Mesothelial cell of epicardium (in vitro differentiated cells): ENCODE measurements around the gene GABRP. TPM values are rescaled to one million over a fixed set of nuclear protein-coding genes. Genes with fewer than 3 reads are reported as not detected.

Experiments used
- DNase-seq, 2 experiments: peaks; one replicate each; pipeline ENCODE4 v3.0.0; 2021; ENCODE audit warnings: low spot score in 2 of 2; ENCODE audit not compliant: unreplicated experiment in 2 of 2
- H3K27ac Mint-ChIP-seq: 2 replicates; pipeline ENCODE4 v1.8.0; 2021; ENCODE audit warnings: mixed read lengths
- H3K27me3 Mint-ChIP-seq: 2 replicates; pipeline ENCODE4 v1.8.0; 2021; ENCODE audit warnings: low read depth, mixed read lengths
- H3K36me3 Mint-ChIP-seq: 2 replicates; pipeline ENCODE4 v1.8.0; 2021; ENCODE audit warnings: mixed read lengths
- H3K4me1 Mint-ChIP-seq: 2 replicates; pipeline ENCODE4 v1.8.0; 2021; ENCODE audit warnings: mixed read lengths
- H3K4me3 Mint-ChIP-seq: 2 replicates; pipeline ENCODE4 v1.8.0; 2021; ENCODE audit warnings: mild to moderate bottlenecking, moderate library complexity, mixed read lengths
- H3K9me3 Mint-ChIP-seq: 2 replicates; pipeline ENCODE4 v1.8.0; 2021; ENCODE audit warnings: mixed read lengths
- total RNA-seq: library from RNA; stranded (reverse); gene quantifications from 3 replicates; pipeline ENCODE4 v1.2.1, GENCODE V29; 2021
- TF ChIP-seq, protein P1 (sequence below): fragments of 200-600 bp; sonication (generic); IDR thresholded peaks from one replicate; pipeline ENCODE4 v1.5.0; 2021; ENCODE audit warnings: antibody characterized with exemption; ENCODE audit not compliant: unreplicated experiment

GABRP gene
- total RNA-seq, 1 donor from 2014 or later, result 301 TPM

DNA sequence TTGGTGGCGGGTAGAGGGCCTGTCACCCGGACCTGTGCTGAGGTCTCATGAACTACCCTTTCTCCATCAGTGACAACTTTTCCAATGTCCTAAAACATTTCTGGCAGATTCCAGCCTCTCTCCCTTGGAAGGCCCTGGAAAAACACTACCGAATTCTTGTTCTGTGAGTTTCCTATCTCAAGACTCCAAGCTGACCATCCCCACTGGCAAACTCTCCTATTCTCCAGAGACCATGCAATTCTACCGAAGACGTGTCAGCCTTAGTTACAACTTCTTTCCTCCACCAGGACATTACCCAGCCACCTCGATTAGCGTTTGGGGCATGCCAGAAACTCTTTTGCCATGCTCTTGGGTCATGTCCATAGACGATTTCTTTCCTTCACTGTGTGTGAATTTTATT, 26.8 kb upstream of the GABRP start:
- Mint-ChIP-seq H3K4me3 (no peak overlapping the region), H3K27ac (peak overlapping the region; percentile 65), H3K36me3 (no peaks in the 10 kb centered on the region), H3K4me1 (peaks cover 63% of the 10 kb centered on the region), H3K9me3 (no peaks in the 10 kb centered on the region), H3K27me3 (no peaks in the 10 kb centered on the region)
- no peak for DNase-seq
- TF ChIP-seq, protein P1, sequence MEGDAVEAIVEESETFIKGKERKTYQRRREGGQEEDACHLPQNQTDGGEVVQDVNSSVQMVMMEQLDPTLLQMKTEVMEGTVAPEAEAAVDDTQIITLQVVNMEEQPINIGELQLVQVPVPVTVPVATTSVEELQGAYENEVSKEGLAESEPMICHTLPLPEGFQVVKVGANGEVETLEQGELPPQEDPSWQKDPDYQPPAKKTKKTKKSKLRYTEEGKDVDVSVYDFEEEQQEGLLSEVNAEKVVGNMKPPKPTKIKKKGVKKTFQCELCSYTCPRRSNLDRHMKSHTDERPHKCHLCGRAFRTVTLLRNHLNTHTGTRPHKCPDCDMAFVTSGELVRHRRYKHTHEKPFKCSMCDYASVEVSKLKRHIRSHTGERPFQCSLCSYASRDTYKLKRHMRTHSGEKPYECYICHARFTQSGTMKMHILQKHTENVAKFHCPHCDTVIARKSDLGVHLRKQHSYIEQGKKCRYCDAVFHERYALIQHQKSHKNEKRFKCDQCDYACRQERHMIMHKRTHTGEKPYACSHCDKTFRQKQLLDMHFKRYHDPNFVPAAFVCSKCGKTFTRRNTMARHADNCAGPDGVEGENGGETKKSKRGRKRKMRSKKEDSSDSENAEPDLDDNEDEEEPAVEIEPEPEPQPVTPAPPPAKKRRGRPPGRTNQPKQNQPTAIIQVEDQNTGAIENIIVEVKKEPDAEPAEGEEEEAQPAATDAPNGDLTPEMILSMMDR, result no peak

DNA sequence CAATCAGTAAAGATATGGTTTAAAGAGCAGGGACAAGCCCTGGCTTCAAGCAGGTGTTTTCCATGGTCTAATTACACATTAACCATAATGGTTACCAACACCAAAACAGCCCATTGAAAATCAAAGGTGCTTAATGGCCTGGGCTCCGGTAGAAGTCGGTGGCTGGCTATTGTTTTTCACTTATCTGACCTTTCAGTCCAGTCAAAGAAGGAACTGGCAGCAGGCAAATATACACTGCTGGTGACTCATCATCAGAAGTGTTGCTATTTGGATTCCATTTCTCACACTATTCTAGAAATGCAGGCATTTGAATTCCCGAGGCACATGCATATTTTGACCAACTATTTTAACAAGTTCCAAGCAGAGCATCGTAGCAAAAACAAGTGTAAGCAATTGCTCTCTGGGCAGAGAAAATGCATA, 26.3 kb upstream of the GABRP start:
- Mint-ChIP-seq H3K4me3 (no peak overlapping the region), H3K27ac (peak overlapping the region; percentile 59), H3K36me3 (no peaks in the 10 kb centered on the region), H3K9me3 (no peaks in the 10 kb centered on the region), H3K27me3 (no peaks in the 10 kb centered on the region), H3K4me1 (peaks cover 62% of the 10 kb centered on the region)
- DNase-seq, result no peak
- TF ChIP-seq, protein P1, result no peak

DNA sequence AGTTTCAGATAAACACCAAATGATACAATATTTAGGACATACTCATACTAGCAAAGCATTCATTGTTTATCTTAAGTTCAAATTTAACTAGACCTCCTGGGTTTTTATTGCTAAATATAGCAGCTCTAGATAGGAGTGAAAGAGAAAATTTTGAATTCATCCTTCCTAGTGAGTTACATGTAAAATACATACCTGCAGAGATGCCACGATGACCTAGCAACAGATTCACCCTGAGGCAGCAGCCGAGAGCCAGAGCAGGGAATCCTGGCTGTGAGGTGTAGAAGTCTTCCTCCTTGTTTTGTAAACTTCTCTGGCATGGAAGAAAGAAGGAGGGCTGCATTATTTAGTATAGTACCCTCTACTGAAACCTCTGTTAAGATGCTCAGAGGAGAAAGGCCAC, 25.9 kb upstream of the GABRP start:
- Mint-ChIP-seq H3K4me3 (no peak overlapping the region), H3K36me3 (no peaks in the 10 kb centered on the region), H3K9me3 (no peaks in the 10 kb centered on the region), H3K4me1 (peaks cover 59% of the 10 kb centered on the region), H3K27ac (peak overlapping the region; percentile 37), H3K27me3 (no peaks in the 10 kb centered on the region)
- TF ChIP-seq, protein P1, result no peak
- DNase-seq, result no peak

DNA sequence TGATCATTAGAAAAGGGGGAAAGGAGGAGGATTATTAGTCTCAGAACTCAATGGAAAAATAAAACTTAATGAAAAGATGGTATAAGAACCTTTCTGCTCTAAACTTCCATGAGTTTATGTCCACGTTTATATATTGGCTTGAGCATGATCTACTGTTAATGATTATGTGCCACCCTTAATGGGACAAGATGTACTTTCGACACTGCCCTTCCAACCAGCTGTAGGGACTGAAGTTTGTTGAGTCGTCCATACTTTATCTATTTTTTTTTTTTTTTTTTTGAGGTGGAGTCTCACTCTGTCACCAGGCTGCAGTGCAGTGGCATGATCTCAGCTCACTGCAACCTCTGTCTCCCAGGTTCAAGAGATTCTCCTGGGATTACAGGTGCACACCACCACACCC, 25.0 kb upstream of the GABRP start:
- H3K36me3 Mint-ChIP-seq, result no peaks in the 10 kb centered on the region
- DNase-seq, result no peak
- no peak overlapping the region for H3K27ac Mint-ChIP-seq
- no peak overlapping the region for H3K4me3 Mint-ChIP-seq
- TF ChIP-seq, protein P1, result no peak
- no peaks in the 10 kb centered on the region for H3K27me3 Mint-ChIP-seq
- H3K9me3 Mint-ChIP-seq, result no peaks in the 10 kb centered on the region
- peaks cover 51% of the 10 kb centered on the region for H3K4me1 Mint-ChIP-seq

DNA sequence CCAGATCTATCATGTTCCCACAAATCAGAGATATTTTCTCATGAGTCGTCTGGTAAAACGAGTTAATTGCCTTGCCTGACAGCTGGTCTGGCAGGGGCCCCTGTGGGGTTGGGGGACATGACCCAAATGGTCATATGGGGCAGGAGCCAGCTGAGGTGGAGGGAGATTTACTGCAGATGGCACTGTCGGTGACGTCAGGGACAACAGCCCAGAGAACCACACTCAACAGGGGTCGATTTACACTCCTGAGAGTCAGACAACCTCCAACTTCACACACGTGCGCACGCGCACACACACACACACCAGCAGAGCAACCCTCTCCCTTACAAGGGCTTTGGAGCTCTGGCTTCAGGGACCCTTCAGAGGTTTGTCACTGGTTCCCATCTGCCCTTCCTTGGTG, 23.4 kb upstream of the GABRP start:
- H3K27ac Mint-ChIP-seq, result no peak overlapping the region
- TF ChIP-seq, protein P1, result no peak
- no peaks in the 10 kb centered on the region for H3K9me3 Mint-ChIP-seq
- DNase-seq, result no peak
- peaks cover 46% of the 10 kb centered on the region for H3K4me1 Mint-ChIP-seq
- no peak overlapping the region for H3K4me3 Mint-ChIP-seq
- H3K27me3 Mint-ChIP-seq, result no peaks in the 10 kb centered on the region
- H3K36me3 Mint-ChIP-seq, result no peaks in the 10 kb centered on the region
